Heart left ventricle (tissue), 16 donors: ENCODE data around the gene CEP70. TPM values are rescaled to one million over a fixed set of nuclear protein-coding genes. Genes with fewer than 3 reads are reported as not detected.

ENCODE experiments used
- ATAC-seq, 4 donors: fragments of 200-7000 bp; cut with Tn5 transposase; one replicate each; pipeline ENCODE4 v1.9.1; 2020 to 2022; ENCODE audit warnings: moderate library complexity in 4 of 4, mild to moderate bottlenecking in 3 of 4, moderate number of reproducible peaks in 1 of 4
- DNase-seq, 5 donors: peaks; one replicate each; pipeline ENCODE4 v3.0.0-alpha.2; 2020
- H3K27ac ChIP-seq, 12 donors: fragments of 200-600 bp; sonication (generic) in 4 of 12; one replicate each; pipeline versions ENCODE4 v1.5.0 to v1.8.0; 2016 to 2022; ENCODE audit warnings: mild to moderate bottlenecking in 2 of 12
- H3K27me3 ChIP-seq, 9 donors: fragments of 200-600 bp; sonication (generic) in 2 of 9; one replicate each; pipeline versions ENCODE4 v1.5.1 to v1.8.0; 2016 to 2022; ENCODE audit warnings: mild to moderate bottlenecking in 3 of 9
- H3K36me3 ChIP-seq, 9 donors: fragments of 200-600 bp; sonication (generic) in 2 of 9; one replicate each; pipeline versions ENCODE4 v1.5.0 to v1.8.0; 2018 to 2022; ENCODE audit warnings: mild to moderate bottlenecking in 2 of 9
- H3K4me1 ChIP-seq, 12 donors: fragments of 200-600 bp; sonication (generic) in 4 of 12; one replicate each; pipeline versions ENCODE4 v1.5.0 to v1.8.0; 2016 to 2022; ENCODE audit warnings: mild to moderate bottlenecking in 3 of 12
- H3K4me3 ChIP-seq, 12 donors: fragments of 200-600 bp; sonication (generic) in 4 of 12; one replicate each; pipeline versions ENCODE4 v1.5.0 to v1.8.0; 2017 to 2022; ENCODE audit warnings: mild to moderate bottlenecking in 9 of 12, moderate library complexity in 4 of 12
- H3K9me3 ChIP-seq, 12 donors: fragments of 200-600 bp; sonication (generic) in 4 of 12; one replicate each; pipeline versions ENCODE4 v1.5.0 to v1.8.0; 2016 to 2022; ENCODE audit warnings: mild to moderate bottlenecking in 1 of 12
- POLR2A ChIP-seq, 2 donors: fragments of 450-650 bp; IDR thresholded peaks; one replicate each; pipeline ENCODE4 v1.6.1; 2017; ENCODE audit warnings: antibody characterized with exemption in 2 of 2, mild to moderate bottlenecking in 2 of 2, moderate library complexity in 2 of 2
- WGBS, 4 donors: extraction: QIAGEN DNeasy Blood & Tissue Kit in 2 of 4; methylation state at CpG; one replicate each; pipeline versions ENCODE4 v1.1.5 to v1.1.7; 2013 to 2018; 5-methylcytosine and 5-hydroxymethylcytosine counted together
- intact Hi-C, 10 donors: fragments of 100-400 bp; cut with DNase I; formaldehyde crosslinking; loops; one replicate each; pipeline versions ENCODE4 v1.11.1 to v1.14.2; 2022
- polyA plus RNA-seq, 2 donors: library from polyadenylated mRNA; stranded (reverse); fragments of 200-250 nt; gene quantifications; one replicate each; pipeline ENCODE4 v1.2.3, GENCODE V29; 2013
- total RNA-seq, 9 donors: library from RNA; depleted of rRNA in 2 of 9; stranded (reverse); fragments of >200 nt in 2 of 9; fragmentation: NEBNext Ultra II Directional in 3 of 9; extraction: Animal tissue kit (Norgen Biotek cat#: 25700) in 3 of 9; gene quantifications; one replicate each; pipeline versions ENCODE4 v1.1.0 to v1.2.4, GENCODE V29; 2016 to 2023
- TF ChIP-seq, protein P1 (sequence below), 12 donors: fragments of 200-600 bp; sonication (generic) in 4 of 12; IDR thresholded peaks; one replicate each; pipeline versions ENCODE4 v1.5.0 to v1.8.0; 2018 to 2022; ENCODE audit warnings: antibody characterized with exemption in 12 of 12, mild to moderate bottlenecking in 5 of 12
- donor health status: ischemic (EF 13 %, LVEDD 7.1; RV severe dilation, severe dysfunction).
- donor health status: healthy with polysubstance abuse.
- donor health status: DM: no; HTN: yes; CAD: no.
- donor health status: DM: no; HTN: no; CAD: no.
- donor health status: ischemic (EF 25% LVEDD 6.9; RV normal size, moderate dysfunction).
- donor health status: ischemic (EF 25% LVEDD 5.7; RV mildly dilated, moderate dysfunction).
- donor health status: healthy.
- donor health status: DM: yes; HTN: yes; CAD: no.
- donor health status: ischemic (EF 35%, LVEDD 5.7; RV mildly dilated, moderate dysfunction).
- donor health status: nonischemic (EF 11% LVEDD 7.7; RV severe dilation, severe dysfunction).
- donor health status: DM: yes; HTN: yes; CAD: no.
- donor health status: PGD.
- donor health status: ischemic (EF 29% LVEDD 5.4; RV normal size, mild dysfunction).
- donor health status: nonischemic (EF 23%, LVEDD 6.1; RV moderate dilation, normal function).

CEP70 gene
- total and polyA plus RNA-seq, 11 donors, result 10.1 to 29.8 (median 22.6) TPM

DNA sequence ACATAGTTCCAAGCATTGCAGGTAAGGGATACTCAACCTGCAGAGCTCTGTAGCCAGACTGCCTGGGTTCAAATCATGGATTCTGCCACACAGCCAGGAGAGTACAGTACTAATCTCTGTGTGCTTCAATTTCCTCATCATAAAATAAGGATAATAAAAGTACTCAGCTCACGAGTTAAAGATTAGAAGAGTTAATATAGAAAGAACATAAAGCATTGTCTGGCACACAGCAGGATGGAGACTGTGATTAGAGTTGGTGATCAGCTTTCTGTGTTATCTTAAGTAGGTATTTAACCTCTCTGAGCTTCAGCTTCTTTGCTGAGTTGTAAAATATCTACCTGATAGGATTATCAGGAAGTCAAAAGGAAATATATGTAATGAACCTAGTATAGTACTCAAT is 2.7 kb downstream of the CEP70 start:
- no peaks in the 10 kb centered on the region for H3K9me3 ChIP-seq
- H3K27me3 ChIP-seq, result no peaks in the 10 kb centered on the region
- peaks cover 0 to 31% (median 0%) of the 10 kb centered on the region in 9 donors for H3K36me3 ChIP-seq
- TF ChIP-seq POLR2A (IDR thresholded peaks at IDR 0.05), result no peak
- TF ChIP-seq, protein P1, sequence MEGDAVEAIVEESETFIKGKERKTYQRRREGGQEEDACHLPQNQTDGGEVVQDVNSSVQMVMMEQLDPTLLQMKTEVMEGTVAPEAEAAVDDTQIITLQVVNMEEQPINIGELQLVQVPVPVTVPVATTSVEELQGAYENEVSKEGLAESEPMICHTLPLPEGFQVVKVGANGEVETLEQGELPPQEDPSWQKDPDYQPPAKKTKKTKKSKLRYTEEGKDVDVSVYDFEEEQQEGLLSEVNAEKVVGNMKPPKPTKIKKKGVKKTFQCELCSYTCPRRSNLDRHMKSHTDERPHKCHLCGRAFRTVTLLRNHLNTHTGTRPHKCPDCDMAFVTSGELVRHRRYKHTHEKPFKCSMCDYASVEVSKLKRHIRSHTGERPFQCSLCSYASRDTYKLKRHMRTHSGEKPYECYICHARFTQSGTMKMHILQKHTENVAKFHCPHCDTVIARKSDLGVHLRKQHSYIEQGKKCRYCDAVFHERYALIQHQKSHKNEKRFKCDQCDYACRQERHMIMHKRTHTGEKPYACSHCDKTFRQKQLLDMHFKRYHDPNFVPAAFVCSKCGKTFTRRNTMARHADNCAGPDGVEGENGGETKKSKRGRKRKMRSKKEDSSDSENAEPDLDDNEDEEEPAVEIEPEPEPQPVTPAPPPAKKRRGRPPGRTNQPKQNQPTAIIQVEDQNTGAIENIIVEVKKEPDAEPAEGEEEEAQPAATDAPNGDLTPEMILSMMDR (IDR thresholded peaks at IDR 0.05), result no peak
- intact Hi-C loops, result loop anchor here in 9 of 10 donors (5.0 to 10.0 kb wide), 11 partner anchors 93 to 763 kb away; partner anchors contain the start of genes MRAS (in 1 of the 9), NME9 (in 1 of the 9) and PIK3CB (in 1 of the 9)
- H3K4me1 ChIP-seq, result peaks cover 0 to 17% (median 9%) of the 10 kb centered on the region in 12 donors
- ATAC-seq (no peak), DNase-seq (no peak)
- no peak overlapping the region for H3K27ac ChIP-seq
- 36 to 53% (median 47%) methylated on average over 1 of the region's 1 CpG for WGBS, 4 donors
- H3K4me3 ChIP-seq, result no peak overlapping the region

DNA sequence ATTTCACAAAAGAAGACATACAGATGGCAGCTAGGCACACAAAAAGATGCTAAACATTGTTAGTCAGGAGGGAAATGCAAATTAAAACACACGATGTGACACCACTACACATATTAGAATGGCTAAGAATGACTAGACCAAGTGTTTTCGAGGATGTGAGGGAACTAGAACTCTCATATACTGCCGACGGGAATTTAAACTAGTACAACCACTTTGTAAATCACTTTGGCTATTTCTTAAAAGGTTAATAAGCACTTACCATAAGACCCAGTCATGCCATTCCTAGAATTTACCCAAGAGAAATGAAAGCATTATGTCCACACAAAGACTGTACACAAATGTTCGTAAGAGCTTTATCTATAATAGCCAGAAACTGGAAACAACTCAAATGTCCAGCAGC is 5.6 kb downstream of the CEP70 start:
- Histone ChIP-seq H3K4me3 (no peak overlapping the region), H3K27me3 (no peaks in the 10 kb centered on the region), H3K9me3 (no peaks in the 10 kb centered on the region), H3K27ac (no peak overlapping the region), H3K36me3 (peaks cover 0 to 31% (median 0%) of the 10 kb centered on the region in 9 donors), H3K4me1 (peaks cover 0 to 9% (median 6%) of the 10 kb centered on the region in 12 donors)
- ATAC-seq (no peak), DNase-seq (no peak)
- intact Hi-C loops, result loop anchor here in 1 of 10 donors (10.0 kb wide), 1 partner anchor 104 kb away; no protein-coding TSS in a partner anchor
- TF ChIP-seq, protein P1 (IDR thresholded peaks at IDR 0.05), result no peak
- TF ChIP-seq POLR2A (IDR thresholded peaks at IDR 0.05), result no peak
- WGBS, 4 donors, result 79 to 87% (median 84%) methylated on average over 5 of the region's 5 CpGs

DNA sequence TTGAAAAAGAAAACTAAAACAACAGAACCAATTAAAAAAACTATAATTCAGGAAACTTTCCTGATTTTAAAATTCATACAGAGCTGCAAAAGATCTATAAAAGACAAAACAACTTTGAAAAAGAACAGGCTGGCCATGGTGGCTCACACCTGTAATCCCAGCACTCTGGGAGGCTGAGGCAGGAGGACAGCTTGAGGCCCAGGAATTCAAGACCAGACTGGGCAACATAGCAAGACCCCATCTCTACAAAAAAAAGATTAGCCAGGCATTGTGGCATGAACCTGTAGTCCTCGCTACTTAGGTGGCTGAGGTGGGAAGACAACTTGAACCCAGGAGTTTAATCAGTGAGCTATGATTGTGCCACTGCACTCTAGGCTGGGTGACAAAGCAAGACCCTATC is 6.7 kb downstream of the CEP70 start:
- DNase-seq, result no peak
- H3K27ac ChIP-seq, result no peak overlapping the region
- intact Hi-C loops, result loop anchor here in 1 of 10 donors (10.0 kb wide), 1 partner anchor 103 kb away; no protein-coding TSS in a partner anchor
- TF ChIP-seq POLR2A (IDR thresholded peaks at IDR 0.05), result no peak
- TF ChIP-seq, protein P1 (IDR thresholded peaks at IDR 0.05), result no peak
- WGBS, 4 donors, result 94 to 100% (median 99%) methylated on average over 1 of the region's 1 CpG
- no peaks in the 10 kb centered on the region for H3K27me3 ChIP-seq
- H3K4me3 ChIP-seq, result no peak overlapping the region
- H3K9me3 ChIP-seq, result no peaks in the 10 kb centered on the region
- no peaks in the 10 kb centered on the region for H3K4me1 ChIP-seq
- H3K36me3 ChIP-seq, result peaks cover 0 to 31% (median 0%) of the 10 kb centered on the region in 9 donors
- ATAC-seq, result no peak

DNA sequence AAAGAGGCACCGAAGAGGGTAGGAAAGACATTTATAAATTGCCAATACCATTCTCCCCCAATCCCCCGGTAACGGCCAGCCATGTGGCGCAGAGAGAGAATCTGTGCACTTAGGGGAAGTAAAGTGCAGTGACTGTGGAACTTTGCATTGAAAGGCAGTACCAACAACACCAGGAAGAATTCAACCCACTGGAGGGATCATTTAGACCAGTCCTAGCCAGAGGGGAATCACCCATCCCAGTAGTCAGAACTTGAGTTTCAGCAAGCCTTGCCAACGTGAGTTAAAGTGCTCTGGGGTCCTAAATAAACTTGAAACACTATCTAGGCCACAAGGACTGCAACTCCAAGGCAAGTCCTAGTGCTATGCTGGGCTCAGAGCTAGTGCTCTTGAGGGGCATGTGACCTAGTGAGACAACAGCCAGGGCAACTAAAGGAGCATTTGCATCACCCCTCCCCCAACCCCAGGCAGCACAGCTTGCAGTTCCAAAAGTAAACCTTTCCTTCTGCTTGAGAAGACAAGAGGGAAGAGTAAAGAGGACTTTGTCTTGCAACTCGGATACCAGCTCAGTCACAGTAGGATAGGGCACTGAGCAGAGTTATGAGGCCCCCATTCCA is 15.0 kb downstream of the CEP70 start:
- no peak for DNase-seq
- Histone ChIP-seq H3K4me1 (peaks cover 0 to 16% (median 0%) of the 10 kb centered on the region in 12 donors), H3K4me3 (no peak overlapping the region), H3K27ac (no peak overlapping the region), H3K9me3 (peaks cover 0 to 3% (median 0%) of the 10 kb centered on the region in 12 donors), H3K36me3 (peaks cover 0 to 6% (median 0%) of the 10 kb centered on the region in 9 donors), H3K27me3 (no peaks in the 10 kb centered on the region)
- intact Hi-C loops, result no loop called here
- no peak for TF ChIP-seq POLR2A (IDR thresholded peaks at IDR 0.05)
- TF ChIP-seq, protein P1 (IDR thresholded peaks at IDR 0.05), result no peak
- peak in 2 of 4 donors; percentile 56 to 58 for ATAC-seq
- WGBS, 4 donors, result 78 to 86% (median 83%) methylated on average over 6 of the region's 6 CpGs
